HEK293T (cell line): ENCODE data around the gene FBXO10.

ENCODE experiments used
- CTCF ChIA-PET: fragments of 350-600 bp; formaldehyde crosslinking; extraction: SDS; loops from one replicate; lab custom pipeline; 2021; ENCODE audit warnings: antibody characterized with exemption, inconsistent platforms; lab: Yijun Ruan, JAX
- POLR2A ChIA-PET: fragments of 350-600 bp; formaldehyde crosslinking; extraction: SDS; loops from one replicate; lab custom pipeline; 2020; ENCODE audit warnings: antibody characterized with exemption, inconsistent platforms; lab: Yijun Ruan, JAX
- DNase-seq: peaks from one replicate; pipeline ENCODE4 v3.0.0; 2012; ENCODE audit warnings: mixed read lengths; ENCODE audit errors: extremely low spot score
- ARNT ChIP-seq: fragments of 450-650 bp; IDR thresholded peaks from 2 replicates; pipeline ENCODE4 v1.6.1; 2017; ENCODE audit warnings: mild to moderate bottlenecking
- BHLHE40 ChIP-seq: fragments of 450-650 bp; IDR thresholded peaks from 2 replicates; pipeline ENCODE4 v1.6.1; 2016; ENCODE audit warnings: mild to moderate bottlenecking, moderate library complexity, borderline replicate concordance
- CTBP1 ChIP-seq: fragments of 450-650 bp; IDR thresholded peaks from 2 replicates; pipeline ENCODE4 v1.6.1; 2016; ENCODE audit warnings: borderline replicate concordance
- ELF4 ChIP-seq: fragments of 450-650 bp; IDR thresholded peaks from 2 replicates; pipeline ENCODE4 v1.6.1; 2017; ENCODE audit warnings: antibody characterized with exemption
- FOXA1 ChIP-seq: fragments of 450-650 bp; IDR thresholded peaks from 2 replicates; pipeline ENCODE4 v1.6.1; 2016; ENCODE audit warnings: mild to moderate bottlenecking
- FOXK2 ChIP-seq: fragments of 450-650 bp; IDR thresholded peaks from 2 replicates; pipeline ENCODE4 v1.6.1; 2016; ENCODE audit warnings: mild to moderate bottlenecking
- FOXM1 ChIP-seq: fragments of 450-650 bp; IDR thresholded peaks from 2 replicates; pipeline ENCODE4 v1.6.1; 2017; ENCODE audit warnings: mild to moderate bottlenecking, borderline replicate concordance
- HDGF ChIP-seq: fragments of 450-650 bp; IDR thresholded peaks from 2 replicates; pipeline ENCODE4 v1.6.1; 2017; ENCODE audit warnings: antibody characterized with exemption, borderline replicate concordance
- L3MBTL2 ChIP-seq: fragments of 450-650 bp; conservative IDR thresholded peaks from 2 replicates; pipeline ENCODE4 v1.6.1; 2016; ENCODE audit warnings: mild to moderate bottlenecking
- LEF1 ChIP-seq: fragments of 450-650 bp; IDR thresholded peaks from 2 replicates; pipeline ENCODE4 v1.6.1; 2017; ENCODE audit warnings: mild to moderate bottlenecking, borderline replicate concordance
- NFRKB ChIP-seq: fragments of 450-650 bp; IDR thresholded peaks from 2 replicates; pipeline ENCODE4 v1.6.1; 2016; ENCODE audit warnings: mild to moderate bottlenecking, moderate library complexity
- SP1 ChIP-seq: fragments of 450-650 bp; IDR thresholded peaks from 2 replicates; pipeline ENCODE4 v1.6.1; 2017
- SUZ12 ChIP-seq: fragments of 450-650 bp; IDR thresholded peaks from 2 replicates; pipeline ENCODE4 v1.6.1; 2016; ENCODE audit warnings: mild to moderate bottlenecking
- TARDBP ChIP-seq: fragments of 450-650 bp; IDR thresholded peaks from 2 replicates; pipeline ENCODE4 v1.6.1; 2016
- ZNF384 ChIP-seq: fragments of 450-650 bp; IDR thresholded peaks from 2 replicates; pipeline ENCODE4 v1.6.1; 2016
- TF ChIP-seq, protein P1 (sequence below): fragments of 450-650 bp; IDR thresholded peaks from 2 replicates; pipeline ENCODE4 v1.6.1; 2016

The FBXO10 gene

DNA sequence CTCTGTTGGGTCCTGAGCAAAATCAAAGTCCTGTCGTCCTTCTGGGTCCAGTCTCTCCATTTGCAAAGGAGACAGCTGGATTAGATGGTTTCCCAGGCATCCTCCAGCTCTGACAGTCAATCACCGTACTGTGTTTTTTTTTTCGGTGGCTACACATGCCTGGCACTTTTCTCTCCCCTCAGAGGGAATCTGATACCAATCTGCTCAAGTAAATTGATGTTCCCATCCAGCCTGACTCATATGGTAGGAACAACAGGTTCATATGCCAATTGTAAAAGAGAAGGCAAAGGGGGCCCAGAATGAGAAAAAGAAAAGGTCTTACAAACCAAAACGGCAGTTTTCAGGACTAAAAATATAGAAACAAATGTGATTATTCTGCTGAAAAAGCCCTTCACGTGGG is 1.2 kb downstream of the FBXO10 start:
- TF ChIP-seq, protein P1, sequence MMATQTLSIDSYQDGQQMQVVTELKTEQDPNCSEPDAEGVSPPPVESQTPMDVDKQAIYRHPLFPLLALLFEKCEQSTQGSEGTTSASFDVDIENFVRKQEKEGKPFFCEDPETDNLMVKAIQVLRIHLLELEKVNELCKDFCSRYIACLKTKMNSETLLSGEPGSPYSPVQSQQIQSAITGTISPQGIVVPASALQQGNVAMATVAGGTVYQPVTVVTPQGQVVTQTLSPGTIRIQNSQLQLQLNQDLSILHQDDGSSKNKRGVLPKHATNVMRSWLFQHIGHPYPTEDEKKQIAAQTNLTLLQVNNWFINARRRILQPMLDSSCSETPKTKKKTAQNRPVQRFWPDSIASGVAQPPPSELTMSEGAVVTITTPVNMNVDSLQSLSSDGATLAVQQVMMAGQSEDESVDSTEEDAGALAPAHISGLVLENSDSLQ, result 0 out of 2 replicates have a peak, but pooled peaks have one; percentile 27
- no peak for TF ChIP-seq ARNT
- POLR2A ChIA-PET, result interaction anchor here (0.7 to 1.2 kb wide), 2 partner anchors 17 to 141 kb away, joined by 3 read pairs; partner anchors contain the start of gene TOMM5
- no peak for DNase-seq
- CTCF ChIA-PET, result no interaction called here

DNA sequence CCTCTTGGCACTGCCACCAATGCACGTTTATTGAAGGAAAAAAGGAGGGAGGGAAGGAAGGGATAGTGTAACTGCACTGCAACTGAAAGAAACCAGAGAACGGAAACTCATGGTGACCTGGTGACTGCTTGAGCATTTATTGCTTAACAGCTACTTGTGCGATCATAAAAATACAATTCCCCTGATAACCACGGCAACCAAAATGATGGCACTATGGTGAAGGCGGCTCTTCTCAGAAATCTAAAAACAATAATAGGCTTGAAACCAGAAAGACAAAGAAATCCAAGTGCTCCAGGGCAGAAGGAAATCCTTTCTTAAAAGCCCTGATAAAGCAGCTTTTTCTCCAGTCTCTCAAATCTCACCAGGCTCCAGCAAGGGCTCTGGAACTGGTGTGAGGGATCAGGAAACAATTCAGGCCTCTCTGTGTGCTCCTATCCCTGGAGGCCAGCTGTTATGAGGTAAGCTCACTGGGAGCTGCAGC is 1.9 kb downstream of the FBXO10 start:
- peak; percentile 25 for DNase-seq
- TF ChIP-seq ZNF384 (no peak), HDGF (no peak), NFRKB (no peak), SP1 (no peak), SUZ12 (no peak), LEF1 (no peak), L3MBTL2 (no peak), FOXM1 (no peak), FOXA1 (no peak), BHLHE40 (no peak), ARNT (no peak), CTBP1 (no peak), TARDBP (no peak), FOXK2 (no peak), ELF4 (no peak)
- TF ChIP-seq, protein P1, result no peak
- CTCF ChIA-PET, result interaction anchor here (0.5 to 0.6 kb wide), 2 partner anchors 19 to 420 kb away, joined by 3 read pairs; no protein-coding TSS in a partner anchor
- POLR2A ChIA-PET, result interaction anchor here (1.0 kb wide), 1 partner anchor 108 kb away, joined by 3 read pairs; no protein-coding TSS in a partner anchor

DNA sequence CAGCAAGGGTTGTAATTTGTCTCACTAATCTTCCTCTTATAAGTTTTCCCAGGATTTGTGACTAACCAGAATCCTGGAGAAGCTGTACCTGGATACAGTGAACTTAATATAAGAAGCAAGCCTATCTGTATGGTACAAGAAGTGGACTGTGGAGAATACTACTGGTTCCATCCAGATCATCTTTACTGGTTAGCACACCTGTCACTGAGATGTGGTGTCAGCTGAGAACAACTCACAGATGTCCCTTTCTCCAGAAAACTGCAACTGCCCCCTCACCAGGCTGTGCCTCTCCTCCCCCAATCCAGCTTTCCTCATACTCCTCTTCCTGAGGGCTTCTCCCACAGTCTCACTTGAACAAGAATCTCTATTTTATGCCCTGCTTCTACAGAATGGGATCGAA is 4.9 kb downstream of the FBXO10 start:
- ChIA-PET CTCF (no interaction called here), POLR2A (no interaction called here)
- no peak for DNase-seq
- TF ChIP-seq, protein P1, result no peak
- TF ChIP-seq ELF4 (no peak), FOXM1 (no peak), SP1 (no peak), BHLHE40 (no peak), CTBP1 (no peak), L3MBTL2 (no peak)

DNA sequence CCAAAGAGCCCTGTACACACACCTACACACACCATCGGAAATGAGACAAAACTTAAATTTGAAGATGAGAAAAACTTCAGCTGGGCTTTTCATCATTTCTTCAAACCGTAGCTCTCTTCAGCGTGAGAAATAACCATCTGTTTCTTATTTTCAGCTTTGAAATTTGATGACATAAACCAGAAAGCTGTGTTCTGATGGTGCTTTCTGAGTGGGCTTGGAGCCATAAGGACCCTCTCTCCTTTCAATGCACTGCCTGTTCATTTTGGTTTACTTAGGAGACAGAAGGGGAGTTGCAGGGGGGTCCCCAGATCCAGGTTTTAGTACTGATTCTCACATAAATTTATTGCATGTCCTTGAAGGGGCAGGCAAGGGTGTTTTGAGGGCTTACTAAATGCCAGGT is 9.5 kb downstream of the FBXO10 start:
- ChIA-PET POLR2A (no interaction called here), CTCF (no interaction called here)
- TF ChIP-seq SP1, result no peak
- no peak for DNase-seq

DNA sequence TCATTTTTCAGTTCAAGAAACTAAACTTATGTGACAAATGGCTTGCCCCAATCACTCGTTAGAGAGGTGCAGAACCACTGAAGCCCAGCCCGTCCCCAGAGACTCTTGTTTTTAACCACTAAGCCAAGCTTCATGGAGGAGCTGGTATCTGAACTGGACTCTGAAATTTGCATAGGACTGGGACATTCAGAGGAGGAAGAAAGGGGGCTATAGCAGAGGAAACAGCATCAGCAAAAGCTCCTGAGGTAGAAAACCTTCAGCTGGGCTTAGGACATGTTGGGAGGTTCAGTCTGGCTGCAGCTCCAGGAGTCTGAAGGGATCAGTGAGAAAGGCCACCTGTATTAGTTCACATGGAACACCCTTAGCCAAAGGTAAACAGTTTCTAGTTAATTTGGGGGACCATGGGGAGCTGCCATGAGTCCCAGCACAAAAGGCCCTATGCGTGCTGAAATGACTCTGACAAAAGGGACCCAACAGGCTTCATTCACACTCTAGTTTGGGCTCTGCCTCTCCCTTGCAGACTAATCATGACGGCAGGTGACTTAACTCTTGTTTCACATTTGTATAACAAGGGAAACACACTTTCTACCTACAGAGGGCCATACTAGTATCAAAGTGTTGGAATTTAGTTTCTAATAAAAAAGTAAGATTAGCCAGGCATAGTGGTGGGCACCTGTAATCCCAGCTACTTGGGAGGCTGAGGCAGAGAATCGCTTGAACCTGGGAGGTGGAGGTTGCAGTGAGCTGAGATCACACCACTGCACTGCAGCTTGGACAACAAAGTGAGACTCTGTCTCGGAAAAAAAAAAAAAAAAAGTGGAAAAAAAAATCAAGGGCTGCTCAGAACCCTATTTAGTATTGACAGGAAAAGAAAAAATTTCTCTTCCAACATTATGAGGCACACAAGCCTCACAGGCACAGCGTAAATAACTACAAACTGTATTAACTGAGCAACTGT is 10.2 kb downstream of the FBXO10 start:
- no peak for DNase-seq
- POLR2A ChIA-PET, result no interaction called here
- CTCF ChIA-PET, result no interaction called here
- TF ChIP-seq LEF1 (no peak), FOXM1 (no peak), CTBP1 (no peak), SP1 (no peak), TARDBP (no peak), HDGF (no peak), BHLHE40 (no peak), ZNF384 (no peak), FOXK2 (no peak), L3MBTL2 (no peak), NFRKB (no peak), ARNT (no peak), FOXA1 (no peak)
- TF ChIP-seq, protein P1, result no peak

DNA sequence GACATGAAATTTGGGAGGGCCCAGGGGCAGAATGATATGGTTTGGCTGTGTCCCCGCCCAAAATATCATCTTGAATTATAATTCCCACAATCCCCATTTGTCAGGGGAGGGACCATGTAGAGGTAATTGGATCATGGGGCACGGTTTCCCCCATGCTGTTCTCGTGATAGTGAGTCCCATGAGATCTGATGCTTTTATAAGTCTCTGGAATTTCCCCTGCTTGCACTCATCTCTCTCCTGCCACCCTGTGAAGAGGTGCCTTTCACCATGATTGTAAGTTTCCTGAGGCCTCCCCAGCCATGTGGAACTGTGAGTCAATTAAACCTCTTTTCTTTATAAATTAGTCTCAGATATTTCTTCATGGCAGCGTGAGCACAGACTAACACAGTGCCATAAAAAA is 11.3 kb downstream of the FBXO10 start:
- TF ChIP-seq SUZ12 (no peak), ELF4 (no peak), ZNF384 (no peak), FOXM1 (no peak), LEF1 (no peak), ARNT (no peak), CTBP1 (no peak), NFRKB (no peak), BHLHE40 (no peak), L3MBTL2 (no peak), SP1 (no peak), TARDBP (no peak), FOXK2 (no peak), FOXA1 (no peak)
- TF ChIP-seq, protein P1, result no peak
- ChIA-PET POLR2A (no interaction called here), CTCF (no interaction called here)
- no peak for DNase-seq
